HG02884 (cell line): Measurements from ENCODE around the gene PER1.

Source experiments
- ATAC-seq: cut with Tn5 transposase; IDR thresholded peaks from one replicate; pipeline ENCODE4 v1.9.1; 2021; ENCODE audit warnings: mild to moderate bottlenecking, moderate library complexity; ENCODE audit not compliant: unreplicated experiment

The PER1 gene

DNA sequence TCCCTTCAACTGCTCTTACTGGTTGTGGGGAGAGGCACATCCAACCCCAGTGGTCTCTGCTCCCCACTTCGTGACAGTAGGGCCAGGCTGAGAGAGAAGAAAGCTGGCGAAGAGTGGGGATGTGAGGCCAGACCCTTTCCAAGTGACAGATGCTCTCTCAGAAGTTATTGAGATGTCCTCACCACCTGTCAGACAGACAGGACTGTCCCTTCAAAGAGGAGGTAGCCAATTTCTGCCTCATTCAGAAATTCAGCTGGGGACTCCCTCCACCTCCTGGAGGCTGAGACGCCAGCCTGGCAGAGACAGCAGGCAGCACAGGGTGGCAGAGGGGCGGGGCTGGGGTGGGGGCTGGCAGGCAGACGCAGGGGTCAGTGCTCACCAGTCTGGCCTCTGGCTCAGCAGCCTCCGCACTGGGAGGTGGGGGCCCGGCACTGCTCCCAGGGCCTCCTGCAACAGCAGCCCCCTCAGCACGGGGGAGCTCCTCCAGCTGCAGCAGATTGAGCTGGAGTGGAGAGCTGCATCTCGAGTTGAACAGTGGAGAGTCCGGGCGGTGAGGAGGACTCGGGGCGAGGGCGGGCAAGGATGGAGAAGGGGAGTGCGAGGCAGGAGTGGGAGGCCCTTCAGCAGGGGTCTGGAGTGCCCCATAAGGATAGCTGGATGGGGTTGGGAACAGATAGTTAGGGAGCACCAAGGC is 9.2 kb downstream of the PER1 start:
- no peak for ATAC-seq

DNA sequence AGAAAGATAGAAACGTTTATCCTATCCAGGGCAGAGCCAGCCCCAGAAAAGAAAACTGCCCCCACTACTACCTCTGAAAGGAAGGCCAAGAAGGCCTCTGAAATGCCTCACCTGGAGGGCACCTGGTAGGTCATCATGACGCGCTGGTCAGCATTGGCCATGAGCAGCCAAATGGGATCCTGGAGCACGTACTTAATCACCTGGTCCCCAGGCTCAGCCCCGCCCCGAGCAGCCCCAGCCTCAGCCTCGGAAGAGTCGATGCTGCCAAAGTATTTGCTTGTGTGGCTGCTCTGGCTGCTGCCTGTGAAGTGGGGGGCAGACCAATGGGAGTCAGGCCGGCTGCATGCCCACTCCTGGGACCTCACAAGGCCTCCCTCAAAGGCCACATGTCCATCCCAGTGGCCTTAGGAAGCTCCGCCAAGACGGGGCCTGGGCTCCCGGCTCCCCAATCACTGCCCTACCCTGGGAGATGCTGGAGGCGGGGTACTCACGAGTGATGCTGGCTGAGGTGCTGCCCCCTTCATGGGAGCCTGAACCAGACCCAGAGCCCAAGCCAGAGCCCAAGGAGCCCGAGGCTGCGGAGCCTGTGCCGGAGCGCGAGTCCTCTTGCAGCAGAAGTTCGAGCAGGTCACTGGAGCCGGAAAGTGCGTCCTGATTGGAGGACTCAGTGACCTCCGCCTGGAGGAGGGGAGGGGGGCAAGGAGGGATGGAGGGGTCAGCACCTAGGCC is 9.9 kb downstream of the PER1 start:
- ATAC-seq = no peak

DNA sequence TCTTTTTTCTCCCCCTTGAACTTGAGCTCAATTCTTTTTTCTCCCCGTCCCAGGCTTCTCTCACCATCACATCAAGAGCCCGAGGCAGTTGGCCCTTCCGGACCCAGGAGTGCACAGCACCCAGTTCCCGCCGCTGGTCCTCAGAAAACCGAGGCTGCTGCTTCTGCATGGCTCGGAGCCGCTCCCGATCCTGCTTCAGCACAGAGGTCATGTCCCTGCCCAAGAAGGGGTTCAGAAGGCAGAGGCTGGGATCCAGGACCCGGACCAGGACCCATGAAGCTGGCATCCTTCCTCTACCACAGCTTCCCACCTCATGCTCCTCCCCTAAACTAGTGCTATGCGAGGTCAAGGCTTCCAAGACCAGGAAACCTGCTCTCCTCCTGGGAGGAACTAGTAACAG is 10.5 kb downstream of the PER1 start:
- ATAC-seq = no peak

DNA sequence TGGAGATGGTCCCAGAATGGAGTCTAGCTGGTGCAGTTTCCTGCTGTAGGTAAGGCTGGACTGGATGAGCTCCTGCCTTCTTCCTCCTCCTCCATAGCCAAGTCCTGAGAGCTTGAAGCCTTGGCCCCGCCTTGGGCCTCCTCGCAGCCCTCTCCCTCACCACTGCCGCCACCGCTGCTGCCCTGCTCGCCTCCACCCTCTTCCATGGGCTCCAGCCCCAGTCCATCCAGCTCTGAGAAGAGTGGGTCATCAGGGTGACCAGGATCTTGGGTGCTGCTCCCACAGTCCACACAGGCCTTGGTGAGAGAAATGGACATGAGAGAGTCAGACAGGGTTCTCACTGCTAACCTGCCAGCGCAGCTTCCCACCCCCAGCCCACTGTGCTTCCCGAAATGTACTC is 11.2 kb downstream of the PER1 start:
- ATAC-seq = no peak

DNA sequence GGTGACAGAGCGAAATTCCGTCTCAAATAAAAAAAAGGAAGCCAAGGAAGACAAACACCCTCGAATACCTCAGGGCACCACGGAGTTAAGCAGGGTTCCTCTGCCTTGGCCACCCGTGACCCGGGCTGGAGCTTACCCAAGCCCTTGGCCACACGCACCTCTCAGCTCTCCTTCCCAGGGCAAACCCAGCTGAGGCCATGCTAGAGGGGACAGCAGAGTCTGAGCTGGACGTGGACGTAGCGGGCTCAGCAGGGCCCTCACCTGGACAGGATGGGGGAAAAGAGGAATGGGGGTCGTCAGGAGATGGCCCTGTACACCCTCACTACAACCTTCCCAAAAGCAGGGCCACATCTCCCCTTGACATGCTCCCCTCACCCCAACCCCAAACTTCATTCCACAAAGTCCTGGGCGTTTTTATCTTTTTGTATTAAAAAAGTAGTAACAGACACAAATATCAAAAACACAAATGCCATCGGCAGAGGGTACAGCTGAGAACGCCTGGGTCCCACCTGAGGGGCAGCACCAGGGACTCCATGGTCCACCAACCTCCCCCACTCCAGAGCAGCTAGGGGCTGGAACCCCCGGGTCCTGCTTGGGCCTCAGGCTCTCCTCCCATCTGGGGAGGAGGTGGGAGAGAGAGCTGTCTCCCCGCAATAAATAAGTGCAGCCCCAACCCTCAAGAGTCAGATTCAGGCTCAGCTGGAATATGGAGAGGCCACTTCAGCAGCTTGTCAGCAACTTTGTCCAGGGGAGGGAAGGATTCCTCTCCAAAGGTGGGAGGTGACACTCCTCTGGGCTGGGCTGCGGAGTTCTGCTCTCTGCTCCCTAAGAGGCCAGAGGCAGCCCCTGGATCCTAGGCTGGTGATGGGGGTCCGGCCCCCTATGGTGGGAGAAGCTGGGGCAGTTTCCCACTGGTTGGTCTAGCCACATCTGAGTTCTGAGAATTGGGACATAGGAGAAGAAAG is 11.9 kb downstream of the PER1 start:
- no peak for ATAC-seq

DNA sequence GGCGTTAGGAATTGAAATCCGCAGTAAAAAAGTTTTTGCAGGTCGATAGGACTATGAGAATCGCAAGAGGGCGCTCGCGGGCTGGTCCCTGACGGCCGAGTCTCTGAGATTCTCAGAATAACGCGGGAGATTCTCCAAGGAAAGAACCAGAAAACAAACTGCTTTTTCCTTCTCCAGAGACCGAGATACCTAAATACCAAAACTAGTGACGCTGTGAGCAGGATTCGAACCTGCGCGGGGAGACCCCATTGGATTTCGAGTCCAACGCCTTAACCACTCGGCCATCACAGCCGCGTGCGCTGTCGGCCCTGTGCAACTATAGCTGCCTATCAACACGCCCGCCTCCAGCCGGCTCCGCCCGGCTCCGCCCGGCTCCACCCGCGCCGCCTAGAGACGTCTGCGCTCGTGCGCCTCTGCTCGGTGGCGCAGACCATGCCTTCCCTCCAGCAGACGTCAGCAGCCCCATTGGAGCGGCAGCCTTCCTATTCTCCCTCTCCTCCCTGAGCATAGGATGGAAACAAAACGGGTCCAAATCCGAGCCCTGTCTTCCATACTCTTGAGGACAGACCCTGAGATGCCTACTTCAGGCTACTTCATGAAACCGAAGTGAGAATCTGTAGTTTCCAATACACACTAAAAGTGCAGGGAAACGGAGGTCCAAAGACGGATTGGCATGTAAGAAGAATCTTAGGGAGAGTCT is 13.4 kb downstream of the PER1 start:
- ATAC-seq = peak; percentile 93

DNA sequence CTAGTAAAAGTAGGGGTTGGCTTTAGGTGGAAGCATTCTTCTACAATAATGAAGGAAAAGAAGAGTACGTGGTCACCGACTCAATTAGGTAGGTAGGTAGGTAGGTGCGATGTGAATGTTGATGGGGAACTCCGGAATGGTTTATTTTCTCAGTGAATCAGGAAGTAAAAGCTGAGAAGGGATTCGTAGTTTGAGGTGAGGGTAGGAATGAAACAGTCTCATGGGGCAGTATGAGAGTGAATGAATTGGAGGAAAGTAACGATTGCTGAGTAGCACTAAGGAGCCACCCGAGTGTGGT is 13.9 kb downstream of the PER1 start:
- no peak for ATAC-seq

DNA sequence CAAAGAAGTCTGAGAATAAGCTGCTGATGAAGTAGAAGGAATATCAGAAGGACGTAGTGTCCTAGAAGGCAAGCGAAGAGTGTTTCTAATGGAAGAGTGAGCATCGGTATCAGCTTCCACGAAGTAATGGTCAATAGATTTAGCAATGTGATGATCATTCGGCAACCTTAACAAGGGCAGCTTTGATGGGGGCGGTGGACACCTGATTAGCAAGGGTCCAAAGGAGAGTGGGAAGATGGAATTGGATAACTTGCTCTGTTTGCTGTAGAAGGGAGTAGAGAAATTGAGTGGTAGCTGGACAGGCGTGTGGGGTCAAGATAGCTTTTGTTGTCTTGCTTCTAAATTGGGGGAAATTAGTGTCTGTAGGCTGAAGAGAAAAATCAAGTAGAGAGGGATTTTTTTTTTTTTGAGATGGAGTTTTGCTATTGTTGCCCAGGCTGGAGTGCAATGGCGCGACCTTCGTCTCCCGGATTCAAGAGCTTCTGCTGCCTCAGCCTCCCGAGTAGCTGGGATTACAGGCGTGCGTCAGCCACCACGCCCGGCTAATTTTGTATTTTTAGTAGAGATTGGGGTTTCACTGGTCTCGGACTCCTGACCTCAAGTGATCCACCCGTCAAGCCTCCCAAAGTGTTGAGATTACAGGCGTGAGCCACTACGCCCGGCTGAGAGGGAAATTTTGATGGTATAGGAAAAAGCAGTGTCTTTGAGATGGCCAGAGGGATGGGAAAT is 14.4 kb downstream of the PER1 start:
- no peak for ATAC-seq

DNA sequence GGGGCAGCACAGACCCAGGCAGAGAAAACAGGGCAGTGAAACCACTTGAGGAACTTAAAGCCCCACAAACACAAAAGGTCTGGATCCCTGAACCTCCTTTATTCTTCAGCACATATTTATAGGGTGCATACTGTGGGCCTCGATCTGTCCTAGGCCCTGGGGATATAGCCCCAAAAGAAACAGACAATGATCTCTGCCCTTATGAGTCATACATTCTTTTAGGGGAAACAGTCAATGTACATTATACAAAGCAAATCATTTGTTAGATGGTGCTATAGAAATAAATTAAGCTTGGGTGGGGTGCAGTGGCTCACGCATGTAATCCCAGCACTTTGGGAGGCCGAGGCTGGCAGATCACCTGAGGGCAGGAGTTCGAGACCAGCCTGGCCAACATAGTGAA is 18.3 kb downstream of the PER1 start:
- no peak for ATAC-seq

DNA sequence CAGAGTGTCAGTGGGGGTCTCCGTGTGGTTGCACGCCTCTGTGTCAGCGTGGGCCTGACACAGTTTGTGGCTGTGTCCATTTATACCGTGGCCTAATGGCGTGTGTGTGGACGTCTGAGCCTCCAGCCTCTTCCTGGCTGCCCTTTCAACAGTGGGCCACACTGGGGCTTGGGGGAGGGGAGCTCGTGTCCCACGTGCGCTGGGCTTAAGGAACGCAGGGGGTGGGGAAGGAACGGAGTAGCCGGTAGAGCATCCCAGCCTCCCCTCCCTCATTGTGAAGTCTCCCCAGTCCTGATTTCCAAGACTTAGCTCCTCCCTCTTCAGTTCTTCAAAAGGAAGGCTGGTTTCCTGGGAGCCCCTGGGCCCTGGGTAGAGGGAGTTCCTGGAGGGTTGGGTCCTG is 18.8 kb downstream of the PER1 start:
- ATAC-seq = no peak

DNA sequence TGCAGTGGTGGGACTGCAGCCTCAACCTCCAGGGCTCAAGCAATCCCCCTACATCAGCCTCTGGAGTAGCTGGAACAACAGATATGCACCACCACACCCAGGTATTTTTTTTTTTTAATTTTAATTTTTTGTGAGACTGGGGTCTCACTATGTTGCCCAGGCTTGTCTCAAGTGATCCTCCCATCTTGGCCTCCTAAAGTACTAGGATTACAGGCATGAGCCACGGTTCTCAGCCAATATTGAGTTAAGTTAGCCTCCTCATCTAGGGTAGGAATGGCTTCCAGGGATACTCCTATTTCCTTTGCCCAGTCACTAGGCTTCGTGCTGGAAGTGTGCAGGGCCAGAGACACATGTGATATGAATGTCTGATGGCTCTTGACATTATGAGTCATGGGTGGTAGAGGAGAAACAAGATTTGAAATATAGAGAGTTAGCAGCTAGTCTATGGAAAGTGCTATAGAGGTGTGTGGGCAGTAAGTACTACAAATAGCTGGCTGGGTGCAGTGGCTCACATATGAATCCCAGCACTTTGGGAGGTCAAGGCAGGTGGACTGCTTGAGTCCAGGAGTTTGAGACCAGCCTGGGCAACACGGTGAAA is 20.3 kb downstream of the PER1 start:
- ATAC-seq = no peak

DNA sequence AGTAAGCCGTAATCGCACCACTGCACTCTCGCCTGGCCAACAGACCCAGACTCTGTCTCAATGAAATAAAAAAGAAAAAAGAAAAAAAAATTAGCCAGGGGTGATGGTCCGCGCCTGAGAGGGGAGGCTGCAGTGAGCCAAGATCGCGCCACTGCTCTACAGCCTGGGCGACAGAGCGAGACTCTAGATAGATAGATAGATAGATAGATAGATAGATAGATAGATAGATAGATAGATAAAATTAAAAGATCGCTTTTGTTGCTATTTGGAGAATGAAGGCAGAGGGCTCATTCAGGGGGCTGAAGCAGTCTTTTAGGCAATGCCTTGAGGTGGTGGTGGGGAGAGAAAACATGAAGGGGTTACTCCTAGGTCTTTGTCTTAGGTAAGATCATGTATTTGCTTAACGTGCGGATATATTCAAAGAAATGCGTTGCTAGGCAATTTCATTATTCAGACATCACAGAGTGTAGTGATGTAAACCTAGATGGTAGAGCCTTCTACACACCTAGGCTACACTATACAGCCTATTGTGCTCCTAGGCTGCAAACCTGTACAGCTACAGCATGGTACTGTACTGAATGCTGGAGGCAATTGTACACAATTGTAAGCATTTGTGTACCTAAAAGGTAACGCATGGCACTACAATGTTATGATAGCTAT is 23.9 kb downstream of the PER1 start:
- ATAC-seq = no peak

DNA sequence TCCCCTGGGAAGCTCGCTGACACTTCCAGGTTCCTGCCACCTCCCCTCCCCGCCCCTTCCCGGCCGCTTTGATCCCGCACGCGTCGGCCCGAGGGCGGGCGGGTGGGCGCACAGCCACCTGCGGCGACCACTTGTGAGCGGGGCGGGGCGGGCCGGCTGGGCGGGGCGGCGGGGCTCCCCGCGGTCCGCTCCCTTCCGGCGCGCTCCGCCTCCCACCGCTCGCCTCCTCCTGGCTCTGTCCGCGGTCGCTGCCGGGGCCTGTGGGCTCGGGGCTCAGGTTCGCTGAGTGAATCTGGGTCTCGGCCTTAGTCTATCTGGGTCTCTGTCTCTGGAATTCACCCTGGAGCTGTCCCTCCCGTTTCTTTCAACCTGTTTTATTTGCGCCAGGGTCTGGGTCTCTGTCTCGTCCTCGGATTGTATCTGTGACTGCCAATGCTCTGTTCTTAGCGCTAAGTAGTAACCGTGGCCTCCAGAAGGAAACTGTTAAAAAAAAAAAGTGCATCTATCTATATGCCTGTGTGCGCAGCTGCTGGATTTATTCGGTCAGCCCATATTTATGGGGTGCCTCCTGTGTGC is 25.6 kb downstream of the PER1 start:
- no peak for ATAC-seq

DNA sequence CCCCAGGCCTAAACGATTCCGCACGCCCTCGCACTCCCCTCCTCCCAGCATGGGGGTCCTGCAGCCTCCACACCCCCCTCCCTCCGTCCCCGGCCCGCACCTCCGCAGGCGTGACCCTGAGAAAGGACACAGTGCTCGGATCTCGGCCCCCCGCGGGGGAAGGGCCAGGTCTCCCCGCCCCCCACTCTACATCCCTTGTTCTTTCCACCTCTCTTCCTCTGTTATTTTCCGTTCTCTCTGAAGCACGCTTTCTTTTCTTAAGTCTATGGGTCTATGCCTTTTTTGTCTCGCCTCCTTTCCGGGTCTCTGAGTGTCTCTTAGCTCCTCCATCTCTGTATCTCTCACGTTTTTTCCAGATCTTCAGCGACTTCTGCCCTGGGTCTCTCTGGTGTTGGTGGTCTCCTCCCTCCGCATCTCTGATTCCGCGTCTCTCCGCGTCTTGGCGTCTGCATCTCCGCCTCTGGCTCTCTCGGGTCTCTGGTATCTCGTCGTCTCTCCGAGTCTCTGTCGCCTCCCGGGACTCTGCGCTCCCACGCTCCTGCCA is 26.2 kb downstream of the PER1 start:
- no peak for ATAC-seq

DNA sequence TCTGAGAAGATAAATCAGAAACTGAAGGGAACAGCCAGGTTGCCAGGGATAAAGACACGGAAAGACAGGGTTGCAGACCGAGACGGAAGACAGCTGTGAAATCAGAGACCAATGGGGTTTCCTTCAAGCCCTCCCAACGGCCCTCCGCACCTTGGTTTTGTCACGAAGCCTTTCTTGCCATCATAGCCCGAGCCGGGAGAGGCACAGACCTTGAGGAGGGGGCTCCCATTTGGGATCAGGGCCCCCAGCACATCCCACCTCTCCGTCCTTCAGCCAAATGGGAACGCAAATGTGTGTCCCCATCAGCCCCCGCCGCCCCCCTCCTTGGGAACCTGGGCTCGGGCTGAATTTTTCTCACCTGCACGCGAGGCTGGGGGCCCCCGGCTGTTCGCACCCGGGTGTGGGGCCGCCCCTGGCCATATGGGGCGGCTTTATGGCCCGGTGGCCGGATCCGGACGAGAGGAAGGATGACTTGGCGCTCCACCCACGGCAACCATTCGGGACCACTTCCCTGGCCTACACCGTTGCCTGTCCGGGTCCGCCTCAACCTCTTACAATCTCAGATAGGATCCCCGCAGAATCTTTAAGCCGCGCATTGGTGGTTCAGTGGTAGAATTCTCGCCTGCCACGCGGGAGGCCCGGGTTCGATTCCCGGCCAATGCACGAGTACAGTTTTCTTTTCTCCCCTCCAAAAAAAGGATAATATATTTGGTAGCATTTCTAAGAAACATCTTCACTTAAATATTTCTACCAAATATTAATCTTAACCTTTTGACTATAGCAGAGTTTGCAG is 26.9 kb downstream of the PER1 start:
- ATAC-seq = no peak

DNA sequence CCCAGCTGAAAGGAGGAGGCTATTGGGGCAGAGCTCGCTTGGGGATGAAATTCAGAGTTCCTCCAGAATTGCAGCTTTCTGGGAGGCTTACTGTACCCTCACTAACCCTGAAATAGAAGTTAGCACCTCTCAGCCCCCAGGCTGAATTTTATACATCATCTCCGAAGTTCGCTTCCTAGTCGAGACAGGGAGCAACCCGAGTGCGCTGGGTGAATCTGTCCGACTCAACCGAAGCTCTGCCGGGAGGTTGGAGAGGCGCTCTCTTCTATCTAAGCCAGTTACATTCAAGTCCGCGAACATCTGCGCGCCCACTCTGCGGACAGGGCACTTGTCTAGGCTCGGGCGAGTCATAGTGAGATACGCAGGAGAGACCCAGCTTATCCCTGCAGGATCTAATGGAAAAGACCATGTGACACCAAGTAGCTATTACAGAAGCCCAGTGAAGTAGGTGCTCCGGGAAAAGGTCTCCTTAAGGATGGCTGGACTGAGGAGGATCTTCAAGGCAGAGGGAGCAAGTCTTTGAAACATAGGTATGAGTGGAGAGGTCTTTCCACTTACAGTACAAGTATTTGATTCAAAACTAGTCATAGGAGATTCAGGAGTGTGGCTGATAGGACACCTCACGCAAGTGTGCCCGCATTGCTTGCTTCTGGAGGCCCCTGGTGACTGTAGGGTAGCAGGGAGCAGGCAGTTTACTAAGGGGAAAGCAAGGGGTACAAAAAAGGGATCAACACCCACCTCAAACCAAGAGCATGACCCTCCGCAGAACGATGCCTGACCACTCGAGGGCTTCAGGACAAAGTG is 27.7 kb downstream of the PER1 start:
- no peak for ATAC-seq

DNA sequence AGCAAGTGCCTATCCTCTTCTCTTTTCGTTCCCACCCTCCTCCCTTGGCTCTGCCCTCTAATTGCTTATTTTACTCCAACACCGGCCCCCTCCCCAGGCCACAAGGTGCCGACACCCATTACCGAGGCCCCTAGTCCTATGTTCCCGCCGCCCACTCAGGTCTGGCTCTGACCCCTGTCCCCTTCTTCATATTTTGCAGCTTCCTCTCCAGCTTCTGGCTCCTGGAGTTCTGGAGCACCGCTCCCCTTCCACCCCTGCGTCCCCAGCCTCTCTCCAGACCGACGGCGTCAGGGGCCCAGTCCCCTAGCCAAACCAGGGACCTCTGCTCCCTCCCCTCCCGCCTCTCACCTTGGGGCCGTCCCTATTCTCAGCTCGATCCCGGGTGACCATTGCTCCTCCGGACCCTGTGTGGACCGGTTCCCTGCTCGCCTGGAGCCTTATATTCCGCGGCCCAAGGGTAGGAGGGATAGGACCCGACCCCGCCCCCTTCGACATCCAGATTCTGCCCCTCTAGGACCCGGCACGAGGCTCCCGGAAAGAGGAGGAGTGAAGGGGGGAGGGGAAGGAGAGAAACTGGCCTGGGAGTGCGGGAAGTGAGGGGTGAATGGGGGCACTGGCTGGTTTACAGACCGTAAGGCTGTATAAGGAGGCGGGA is 28.4 kb downstream of the PER1 start, which contains the start of gene HES7:
TSS of gene HES7 (minus strand) at position 412 of the 655 bp plus-strand sequence. CDS start at position 390, 22 bp downstream.
- ATAC-seq = no peak
